ENCODE measurements around the gene CDC42BPG.

CDC42BPG gene

DNA sequence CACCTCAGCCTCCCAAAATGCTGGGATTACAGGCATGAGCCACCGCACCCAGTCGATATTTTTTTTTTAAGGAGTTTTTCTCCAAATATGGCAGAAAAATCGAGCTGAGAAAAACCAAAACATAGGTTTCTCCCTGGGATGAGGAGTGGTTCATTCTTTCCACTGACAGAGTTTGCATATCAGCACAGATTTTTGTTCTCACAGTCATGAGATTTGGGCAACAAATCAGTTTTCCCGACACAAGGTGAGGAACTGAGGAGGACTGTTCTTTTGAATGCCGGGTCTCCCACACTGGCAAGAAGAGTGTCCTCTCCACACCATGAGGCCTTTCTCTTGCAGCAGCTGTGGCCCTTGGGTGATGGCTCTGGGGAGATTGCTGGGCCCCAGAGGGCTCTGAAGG, 37.8 kb upstream of the CDC42BPG start:
- Histone ChIP-seq H3K36me3 (ENCODE audit: insufficient read depth, low read length) (no peaks in the 10 kb centered on the region), H3K9me2 (replicated peaks; ENCODE audit: low read depth, low read length) (no peaks in the 10 kb centered on the region), H3K27me3 (ENCODE audit: insufficient read depth, low read length, poor library complexity, severe bottlenecking) (no peaks in the 10 kb centered on the region), H3K9ac (ENCODE audit: low read depth, low read length, poor library complexity, severe bottlenecking) (no peak overlapping the region), H3K9me3 (ENCODE audit: insufficient read depth, low read depth, low read length) (no peaks in the 10 kb centered on the region), H3K79me2 (ENCODE audit: insufficient read depth, low read length) (peaks cover 18% of the 10 kb centered on the region), H3F3A (ENCODE audit: low read depth) (0 out of 2 replicates have a peak, but pooled peaks cover 3% of the 10 kb centered on the region), H3K4me3 (ENCODE audit: low read length, poor library complexity, severe bottlenecking) (no peak overlapping the region), H2AFZ (ENCODE audit: low read length) (no peak overlapping the region), H3K4me1 (ENCODE audit: insufficient read depth, low read length, poor library complexity, severe bottlenecking) (peaks cover 21% of the 10 kb centered on the region), H3K4me2 (ENCODE audit: low read depth, low read length, poor library complexity, severe bottlenecking) (no peak overlapping the region), H4K20me1 (ENCODE audit: insufficient read depth, low read length, poor library complexity, severe bottlenecking) (peaks cover under 1% of the 10 kb centered on the region)
- TF ChIP-seq, protein P1, sequence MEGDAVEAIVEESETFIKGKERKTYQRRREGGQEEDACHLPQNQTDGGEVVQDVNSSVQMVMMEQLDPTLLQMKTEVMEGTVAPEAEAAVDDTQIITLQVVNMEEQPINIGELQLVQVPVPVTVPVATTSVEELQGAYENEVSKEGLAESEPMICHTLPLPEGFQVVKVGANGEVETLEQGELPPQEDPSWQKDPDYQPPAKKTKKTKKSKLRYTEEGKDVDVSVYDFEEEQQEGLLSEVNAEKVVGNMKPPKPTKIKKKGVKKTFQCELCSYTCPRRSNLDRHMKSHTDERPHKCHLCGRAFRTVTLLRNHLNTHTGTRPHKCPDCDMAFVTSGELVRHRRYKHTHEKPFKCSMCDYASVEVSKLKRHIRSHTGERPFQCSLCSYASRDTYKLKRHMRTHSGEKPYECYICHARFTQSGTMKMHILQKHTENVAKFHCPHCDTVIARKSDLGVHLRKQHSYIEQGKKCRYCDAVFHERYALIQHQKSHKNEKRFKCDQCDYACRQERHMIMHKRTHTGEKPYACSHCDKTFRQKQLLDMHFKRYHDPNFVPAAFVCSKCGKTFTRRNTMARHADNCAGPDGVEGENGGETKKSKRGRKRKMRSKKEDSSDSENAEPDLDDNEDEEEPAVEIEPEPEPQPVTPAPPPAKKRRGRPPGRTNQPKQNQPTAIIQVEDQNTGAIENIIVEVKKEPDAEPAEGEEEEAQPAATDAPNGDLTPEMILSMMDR (conservative IDR thresholded peaks at IDR 0.05; ENCODE audit: low read length) = no peak
- TF ChIP-seq EZH2phosphoT487 (IDR thresholded peaks at IDR 0.05; ENCODE audit: borderline replicate concordance) = no peak

DNA sequence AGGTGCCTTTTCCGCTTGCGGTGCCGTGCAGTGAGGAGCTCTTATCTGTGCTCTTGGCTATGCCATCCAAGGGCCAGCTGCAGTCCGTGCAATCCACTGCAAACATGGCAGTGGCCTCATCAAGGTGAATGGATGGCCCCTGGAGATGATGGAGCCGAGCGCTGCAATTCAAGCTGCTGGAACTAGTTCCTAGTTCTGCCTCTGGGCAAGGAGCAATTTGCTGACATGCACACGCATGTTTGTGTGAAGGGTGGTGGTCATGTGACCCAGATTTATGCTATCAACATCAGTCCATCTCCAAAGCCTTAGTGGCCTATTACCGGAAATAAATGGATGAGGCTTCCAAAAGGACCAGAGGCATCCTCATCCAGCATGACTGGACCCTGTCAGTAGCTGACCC, 37.0 kb upstream of the CDC42BPG start:
- no peak for TF ChIP-seq EZH2phosphoT487 (IDR thresholded peaks at IDR 0.05; ENCODE audit: borderline replicate concordance)
- TF ChIP-seq, protein P1 (conservative IDR thresholded peaks at IDR 0.05; ENCODE audit: low read length) = no peak
- H3K36me3 ChIP-seq (ENCODE audit: insufficient read depth, low read length) = no peaks in the 10 kb centered on the region
- H4K20me1 ChIP-seq (ENCODE audit: insufficient read depth, low read length, poor library complexity, severe bottlenecking) = peaks cover 8% of the 10 kb centered on the region
- H3K9me3 ChIP-seq (ENCODE audit: insufficient read depth, low read depth, low read length) = no peaks in the 10 kb centered on the region
- no peak overlapping the region for H3K9ac ChIP-seq (ENCODE audit: low read depth, low read length, poor library complexity, severe bottlenecking)
- no peak overlapping the region for H3K4me2 ChIP-seq (ENCODE audit: low read depth, low read length, poor library complexity, severe bottlenecking)
- H3K4me3 ChIP-seq (ENCODE audit: low read length, poor library complexity, severe bottlenecking) = no peak overlapping the region
- H3K27me3 ChIP-seq (ENCODE audit: insufficient read depth, low read length, poor library complexity, severe bottlenecking) = no peaks in the 10 kb centered on the region
- peaks cover 29% of the 10 kb centered on the region for H3K4me1 ChIP-seq (ENCODE audit: insufficient read depth, low read length, poor library complexity, severe bottlenecking)
- no peaks in the 10 kb centered on the region for H3K9me2 ChIP-seq (replicated peaks; ENCODE audit: low read depth, low read length)
- no peak overlapping the region for H2AFZ ChIP-seq (ENCODE audit: low read length)
- peaks cover 26% of the 10 kb centered on the region for H3K79me2 ChIP-seq (ENCODE audit: insufficient read depth, low read length)
- H3F3A ChIP-seq (ENCODE audit: low read depth) = 0 out of 2 replicates have a peak, but pooled peaks cover 3% of the 10 kb centered on the region

DNA sequence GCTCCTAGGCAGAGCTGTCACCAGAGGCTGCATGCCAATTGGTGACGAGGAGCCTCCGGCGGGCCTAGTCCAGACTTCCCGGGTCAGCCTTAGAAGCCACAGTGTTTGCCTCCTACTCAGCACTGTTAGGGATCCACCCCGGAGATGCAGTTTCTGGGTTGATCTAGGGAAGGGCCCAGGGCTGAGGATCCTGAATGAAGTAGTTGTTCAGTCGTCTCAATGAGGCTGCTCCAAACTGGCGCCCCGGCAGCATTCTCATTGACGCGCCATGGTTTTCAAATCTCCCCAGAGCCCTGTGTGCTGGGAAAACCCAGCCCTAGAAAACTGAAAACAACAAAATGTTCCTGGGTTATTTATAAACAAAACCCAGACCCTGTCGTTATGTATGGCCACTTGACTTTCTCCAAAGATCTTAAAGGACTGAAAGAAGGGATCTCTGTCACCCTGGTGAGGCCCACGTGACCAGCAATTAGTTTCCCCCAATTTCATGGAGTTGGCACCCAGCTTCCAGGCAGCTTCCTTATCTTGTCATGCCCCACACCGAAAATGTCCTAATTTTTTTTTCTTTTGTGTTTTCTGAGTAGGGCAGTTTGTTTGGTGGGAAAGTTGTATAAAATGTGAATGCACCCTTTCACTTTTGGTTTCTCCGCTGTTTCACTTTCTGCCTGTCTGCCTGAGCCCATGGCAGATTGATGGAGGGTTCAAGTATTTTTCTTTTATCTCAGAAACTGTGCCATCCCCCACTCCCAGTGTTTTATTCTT, 36.0 kb upstream of the CDC42BPG start:
- Histone ChIP-seq H3K4me3 (ENCODE audit: low read length, poor library complexity, severe bottlenecking) (no peak overlapping the region), H3K36me3 (ENCODE audit: insufficient read depth, low read length) (no peaks in the 10 kb centered on the region), H3K79me2 (ENCODE audit: insufficient read depth, low read length) (peaks cover 37% of the 10 kb centered on the region), H3K4me2 (ENCODE audit: low read depth, low read length, poor library complexity, severe bottlenecking) (no peak overlapping the region), H3K27me3 (ENCODE audit: insufficient read depth, low read length, poor library complexity, severe bottlenecking) (no peaks in the 10 kb centered on the region), H3K9ac (ENCODE audit: low read depth, low read length, poor library complexity, severe bottlenecking) (peak overlapping the region; percentile 96), H2AFZ (ENCODE audit: low read length) (no peak overlapping the region), H3F3A (ENCODE audit: low read depth) (0 out of 2 replicates have a peak, but pooled peaks cover 3% of the 10 kb centered on the region), H4K20me1 (ENCODE audit: insufficient read depth, low read length, poor library complexity, severe bottlenecking) (peaks cover 19% of the 10 kb centered on the region), H3K9me3 (ENCODE audit: insufficient read depth, low read depth, low read length) (no peaks in the 10 kb centered on the region), H3K4me1 (ENCODE audit: insufficient read depth, low read length, poor library complexity, severe bottlenecking) (peaks cover 39% of the 10 kb centered on the region), H3K9me2 (replicated peaks; ENCODE audit: low read depth, low read length) (no peaks in the 10 kb centered on the region)
- no peak for TF ChIP-seq EZH2phosphoT487 (IDR thresholded peaks at IDR 0.05; ENCODE audit: borderline replicate concordance)
- TF ChIP-seq, protein P1 (conservative IDR thresholded peaks at IDR 0.05; ENCODE audit: low read length) = no peak
